Left renal cortex interstitium (tissue), 4 donors: ENCODE data around the gene BORCS8. TPM values are rescaled to one million over a fixed set of nuclear protein-coding genes. Genes with fewer than 3 reads are reported as not detected.

Experiments
- polyA plus RNA-seq, 4 donors: library from polyadenylated mRNA; unstranded; fragments of 120-200 nt; gene quantifications; one replicate each; pipeline ENCODE4 v1.2.1, GENCODE V29; 2013; ENCODE audit not compliant: insufficient read length in 4 of 4

The BORCS8 gene
- polyA plus RNA-seq, 4 donors: 13.5 to 24.3 (median 21.1) TPM

Other genes starting within 250 kb of the BORCS8 start
- gene SUGP2, start 158.6 kb downstream of the BORCS8 start, polyA plus RNA-seq: 100 to 1,000 TPM in 2 of 4 donors, 10 to 100 TPM in 2; 69.9 to 147 (median 98.6) TPM
- 10 to 100 TPM; 31.8 to 37.1 (median 34.7) TPM for gene ARMC6, start 158.5 kb downstream of the BORCS8 start, polyA plus RNA-seq
- 10 to 100 TPM; 16.6 to 27.8 (median 18.8) TPM for gene SLC25A42, start 128.2 kb downstream of the BORCS8 start, polyA plus RNA-seq
- gene TMEM161A, start 53.7 kb downstream of the BORCS8 start, polyA plus RNA-seq: 10 to 100 TPM; 25.5 to 46.2 (median 36.3) TPM
- 1 to 10 TPM; 1.2 to 4.2 (median 1.9) TPM for gene MEF2B, start 21.9 kb downstream of the BORCS8 start, polyA plus RNA-seq
- gene RFXANK, start 106 bp upstream of the BORCS8 start, polyA plus RNA-seq: 10 to 100 TPM; 58.1 to 96.0 (median 75.3) TPM
- gene NR2C2AP, start 11.3 kb upstream of the BORCS8 start, polyA plus RNA-seq: 10 to 100 TPM; 13.6 to 15.4 (median 13.8) TPM
- gene NCAN, start 19.8 kb upstream of the BORCS8 start, polyA plus RNA-seq: 1 to 10 TPM in 1 of 4 donors, under 1 TPM in 1, not detected in 2; 0.09 to 1.5 TPM
- 1 to 10 TPM; 2.2 to 4.1 (median 3.1) TPM for gene TM6SF2, start 81.1 kb upstream of the BORCS8 start, polyA plus RNA-seq
- gene SUGP1, start 128.4 kb upstream of the BORCS8 start, polyA plus RNA-seq: 10 to 100 TPM; 50.9 to 69.1 (median 58.5) TPM
- gene MAU2, start 128.7 kb upstream of the BORCS8 start, polyA plus RNA-seq: 10 to 100 TPM; 36.9 to 87.6 (median 61.7) TPM
- 10 to 100 TPM; 40.6 to 57.7 (median 50.0) TPM for gene GATAD2A, start 213.5 kb upstream of the BORCS8 start, polyA plus RNA-seq